Islet of Langerhans (tissue), 1 donor: ENCODE results near the gene FSCN2.

Experiments
- FAIRE-seq: peaks from one replicate; lab custom pipeline; 2011; peaks lifted over from hg19 to GRCh38; lab: Jason Lieb, UNC

The FSCN2 gene

GRCh38 chr17:81540676-81541027 lies 12.5 kb downstream of the FSCN2 start:
- no peak for FAIRE-seq

DNA sequence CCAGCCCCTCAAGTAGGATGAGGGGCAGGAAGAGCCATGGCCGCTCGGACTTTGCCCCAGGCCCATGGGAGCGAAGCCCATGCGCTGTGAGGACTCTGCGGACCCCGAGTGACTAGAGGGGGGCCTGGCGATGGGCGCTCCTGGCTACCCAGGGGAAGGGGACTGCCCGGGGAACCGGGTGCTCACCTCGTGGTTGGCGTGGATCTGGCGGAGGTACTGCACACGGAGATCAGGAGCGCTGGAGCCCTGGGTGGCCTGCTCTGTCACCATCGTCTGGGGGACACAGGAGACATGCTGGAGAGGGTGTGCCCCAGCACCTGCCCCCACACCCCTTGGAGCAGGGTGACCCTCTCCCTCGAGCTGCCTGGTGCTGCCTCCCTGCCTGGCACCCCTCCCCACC lies 12.9 kb downstream of the FSCN2 start:
- FAIRE-seq: no peak

DNA sequence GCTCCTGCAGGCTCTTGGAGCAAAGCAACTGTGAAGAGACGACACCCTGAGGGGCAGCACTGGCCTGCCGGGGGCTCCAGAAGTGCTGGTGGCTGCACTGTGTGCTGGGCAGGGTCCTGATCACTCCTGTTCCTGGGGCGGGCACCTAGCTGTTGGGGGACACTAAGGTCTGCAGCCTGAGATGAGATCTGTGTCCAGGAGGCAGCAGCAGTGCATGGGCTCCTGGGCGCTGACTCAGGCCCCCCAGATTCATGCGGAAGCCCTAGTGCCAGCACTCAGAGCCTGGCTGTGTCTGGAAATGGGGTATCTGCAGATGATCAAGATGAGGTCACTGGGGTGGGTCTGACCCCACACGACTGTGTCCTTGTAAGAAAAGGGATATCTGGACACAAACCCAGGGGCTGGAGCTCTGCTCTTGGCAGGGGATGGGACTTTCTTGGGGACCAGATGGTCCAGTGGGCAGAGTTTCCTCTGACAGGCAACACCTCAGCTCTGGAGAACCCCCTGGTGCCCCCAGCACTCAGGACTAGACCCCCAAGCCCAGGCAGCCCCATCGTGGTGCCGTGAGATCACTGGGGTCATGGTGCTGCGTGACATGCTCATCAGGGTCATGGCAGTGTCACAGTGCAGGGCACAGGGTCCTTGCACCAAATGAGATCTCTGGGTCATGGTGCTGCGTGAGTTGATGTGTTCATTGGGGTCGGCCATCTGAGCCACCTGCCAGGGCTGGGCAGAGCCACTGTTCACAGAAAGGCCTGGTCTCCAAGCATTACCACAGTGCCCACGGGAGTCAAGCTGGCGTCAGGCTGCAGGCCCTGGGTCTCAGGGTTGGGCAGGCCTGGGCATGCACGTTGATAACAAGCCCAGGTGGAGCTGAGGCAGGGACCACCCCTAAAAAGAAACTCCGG lies 14.5 kb downstream of the FSCN2 start:
- FAIRE-seq: no peak

DNA sequence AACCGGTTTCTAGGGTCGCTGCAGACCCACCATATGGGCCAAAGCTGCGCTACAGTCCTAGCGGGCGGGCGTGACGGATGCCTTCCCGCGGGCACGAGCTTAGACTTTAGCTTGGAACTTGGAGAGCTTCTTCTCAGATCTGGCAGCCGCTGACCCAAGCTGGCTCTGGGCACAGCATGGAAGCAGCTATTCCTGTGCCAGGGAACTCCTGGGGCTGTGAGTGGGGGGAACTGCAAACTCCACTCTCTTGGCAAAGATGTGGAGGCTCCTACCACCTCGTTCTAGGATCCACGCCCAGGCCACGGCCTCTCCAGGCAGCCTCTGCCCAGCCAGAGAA lies 15.1 kb downstream of the FSCN2 start:
- FAIRE-seq: no peak

DNA sequence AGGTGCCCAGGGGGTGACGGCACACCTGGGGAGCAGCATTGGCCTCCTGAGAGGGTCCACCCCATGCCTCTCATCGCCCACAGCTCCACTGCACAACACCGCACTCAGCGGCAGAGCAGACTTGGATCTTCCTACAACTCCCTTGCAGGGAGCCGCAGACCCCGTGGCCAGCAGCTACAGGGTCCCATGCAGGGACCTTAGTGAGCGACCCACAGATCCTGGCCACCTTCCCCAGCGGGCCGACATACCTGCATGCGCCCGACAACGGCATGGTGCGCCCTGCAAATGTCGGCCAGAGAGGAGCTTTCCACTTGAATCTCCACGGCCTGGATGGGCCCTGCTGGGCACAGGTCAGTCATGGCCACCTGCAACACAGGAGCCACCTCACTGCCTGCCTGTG lies 15.6 kb downstream of the FSCN2 start:
- FAIRE-seq: no peak

GRCh38 chr17:81544281-81544974 lies 16.3 kb downstream of the FSCN2 start:
- FAIRE-seq: no peak

DNA sequence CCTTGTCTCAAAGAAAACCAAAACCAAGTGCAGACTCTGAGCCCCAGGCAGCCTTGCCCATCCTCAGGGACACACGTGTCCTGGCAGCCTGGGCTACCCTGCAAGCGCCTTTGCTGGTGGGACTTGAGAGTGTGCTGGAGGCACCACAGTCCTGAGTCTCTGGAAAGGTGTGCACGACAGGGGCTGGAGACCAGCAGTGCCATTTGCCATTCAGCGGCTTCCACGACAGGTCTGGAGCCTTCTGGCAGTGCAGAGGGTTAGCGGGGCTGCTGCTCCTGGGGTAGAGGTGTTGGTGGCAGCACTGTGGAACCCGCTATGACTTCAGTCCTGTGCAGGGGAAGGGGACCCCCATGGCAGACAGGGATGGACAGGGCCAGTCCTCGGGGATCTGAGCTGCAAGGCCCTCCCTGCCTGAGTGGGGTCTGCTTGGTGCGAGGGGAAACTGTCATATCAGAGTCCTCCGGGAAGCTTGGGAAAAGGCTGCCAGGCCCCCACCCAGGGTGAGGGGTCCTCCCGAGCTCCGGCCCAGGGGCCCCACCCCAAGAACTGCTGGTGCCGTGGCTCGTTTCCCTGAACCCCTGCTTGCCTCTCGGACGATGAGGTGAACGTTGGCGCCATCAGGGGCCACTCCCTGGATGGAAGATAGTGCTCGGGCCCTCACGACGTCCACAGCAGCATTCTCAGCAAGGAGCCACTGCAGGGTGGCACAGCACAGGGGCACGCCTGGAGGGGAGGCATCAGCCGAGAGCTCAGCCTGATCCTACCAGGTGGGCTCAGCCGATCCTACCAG lies 17.2 kb downstream of the FSCN2 start:
- no peak for FAIRE-seq

- no peak for FAIRE-seq
Observed at GRCh38 chr17:81546906-81547613, 18.9 kb downstream of the FSCN2 start.

DNA sequence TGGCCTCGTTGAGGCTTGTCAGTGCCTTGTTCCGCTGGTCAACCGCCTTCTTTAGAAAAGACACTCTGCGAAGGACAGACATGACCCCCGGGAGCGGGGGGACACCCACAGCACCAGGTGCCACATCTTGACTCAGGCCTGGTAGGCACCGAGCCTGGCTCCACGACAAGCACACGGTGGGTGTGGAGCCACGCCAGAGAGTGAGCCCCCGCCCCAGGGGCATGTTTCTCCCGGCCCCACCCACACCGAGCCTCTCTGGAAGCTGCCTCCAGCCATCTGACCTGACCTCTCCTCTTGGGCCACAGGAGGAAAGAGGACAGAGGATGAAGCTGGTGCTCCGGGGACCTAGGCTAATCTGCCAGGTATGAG lies 19.4 kb downstream of the FSCN2 start:
- FAIRE-seq: no peak

DNA sequence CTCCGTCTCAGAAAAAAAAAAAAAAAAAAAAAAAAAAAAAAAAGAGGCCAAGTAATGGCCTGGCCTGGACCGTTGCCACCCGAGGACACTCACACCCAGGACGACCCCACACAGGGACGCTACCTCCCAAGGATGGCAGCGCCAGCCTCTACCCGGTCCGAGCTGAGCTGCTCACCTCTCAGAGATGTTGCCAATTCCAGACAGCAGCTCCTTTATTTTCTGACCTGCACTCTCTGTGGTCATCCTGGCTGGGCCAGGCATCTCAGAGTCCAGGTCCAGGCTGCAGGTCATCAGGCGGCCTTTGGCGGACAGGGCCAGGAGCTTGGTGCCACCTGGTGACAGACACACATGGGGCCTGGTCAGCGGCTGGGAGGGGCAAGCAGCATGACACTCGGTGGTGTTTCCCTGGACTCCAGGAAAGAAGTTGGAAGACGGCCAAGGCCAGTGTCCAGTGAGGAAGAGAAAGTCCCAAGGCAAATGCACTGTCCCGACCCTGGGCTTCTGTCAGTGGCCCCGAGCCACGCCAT lies 20.9 kb downstream of the FSCN2 start:
- FAIRE-seq: no peak

DNA sequence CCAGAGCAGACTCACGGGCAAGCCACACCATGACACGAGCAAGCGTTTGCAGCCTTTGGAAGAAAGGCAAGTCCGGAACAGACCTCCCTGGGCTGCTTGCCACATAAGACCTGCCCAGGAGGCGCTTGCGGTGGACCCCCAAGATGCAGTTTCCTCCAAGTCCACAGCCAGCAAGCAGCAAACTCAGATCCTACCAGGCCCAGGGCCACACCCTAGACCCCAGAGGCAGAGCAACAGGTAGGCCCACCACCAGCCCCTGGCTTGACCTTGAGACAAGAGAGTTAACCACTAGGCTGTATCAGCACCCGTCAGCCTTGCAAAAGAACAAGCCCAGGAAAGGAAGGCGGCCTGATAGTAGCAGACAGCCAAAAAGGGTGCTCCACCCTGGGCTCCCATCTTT lies 21.6 kb downstream of the FSCN2 start:
- no peak for FAIRE-seq

GRCh38 chr17:81550285-81550684 lies 22.1 kb downstream of the FSCN2 start:
- FAIRE-seq: no peak

DNA sequence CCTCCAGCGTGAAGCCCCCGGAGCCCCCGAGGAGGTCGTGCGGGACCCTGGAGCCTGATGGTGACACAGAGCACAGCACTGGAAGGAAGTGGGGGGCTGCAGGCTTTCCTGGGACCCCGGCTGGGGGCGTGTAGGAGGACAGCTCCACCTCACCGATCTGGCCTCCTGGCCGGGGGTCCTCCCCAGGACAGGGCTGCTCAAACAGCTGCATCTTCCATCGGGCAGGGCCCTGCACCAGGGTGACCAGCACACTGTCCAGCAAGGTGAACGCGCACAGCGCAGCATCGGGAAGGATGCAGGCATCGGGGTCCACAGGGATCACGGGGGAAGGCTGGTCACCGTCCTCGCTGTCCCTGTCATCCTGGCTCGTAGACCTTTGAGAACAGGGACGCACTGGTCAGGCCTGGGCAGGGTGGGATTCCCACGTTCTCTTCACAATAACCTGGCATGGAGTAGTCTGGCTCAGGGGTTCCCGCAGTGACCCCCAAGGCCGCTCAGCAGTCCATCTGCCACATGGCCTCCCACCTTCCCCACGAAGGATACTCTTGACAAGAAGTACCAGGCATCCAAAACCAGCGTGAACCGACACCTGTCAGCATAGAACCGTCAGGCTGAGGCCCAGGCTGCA lies 22.8 kb downstream of the FSCN2 start:
- no peak for FAIRE-seq

GRCh38 chr17:81551458-81552243 lies 23.5 kb downstream of the FSCN2 start:
- no peak for FAIRE-seq

DNA sequence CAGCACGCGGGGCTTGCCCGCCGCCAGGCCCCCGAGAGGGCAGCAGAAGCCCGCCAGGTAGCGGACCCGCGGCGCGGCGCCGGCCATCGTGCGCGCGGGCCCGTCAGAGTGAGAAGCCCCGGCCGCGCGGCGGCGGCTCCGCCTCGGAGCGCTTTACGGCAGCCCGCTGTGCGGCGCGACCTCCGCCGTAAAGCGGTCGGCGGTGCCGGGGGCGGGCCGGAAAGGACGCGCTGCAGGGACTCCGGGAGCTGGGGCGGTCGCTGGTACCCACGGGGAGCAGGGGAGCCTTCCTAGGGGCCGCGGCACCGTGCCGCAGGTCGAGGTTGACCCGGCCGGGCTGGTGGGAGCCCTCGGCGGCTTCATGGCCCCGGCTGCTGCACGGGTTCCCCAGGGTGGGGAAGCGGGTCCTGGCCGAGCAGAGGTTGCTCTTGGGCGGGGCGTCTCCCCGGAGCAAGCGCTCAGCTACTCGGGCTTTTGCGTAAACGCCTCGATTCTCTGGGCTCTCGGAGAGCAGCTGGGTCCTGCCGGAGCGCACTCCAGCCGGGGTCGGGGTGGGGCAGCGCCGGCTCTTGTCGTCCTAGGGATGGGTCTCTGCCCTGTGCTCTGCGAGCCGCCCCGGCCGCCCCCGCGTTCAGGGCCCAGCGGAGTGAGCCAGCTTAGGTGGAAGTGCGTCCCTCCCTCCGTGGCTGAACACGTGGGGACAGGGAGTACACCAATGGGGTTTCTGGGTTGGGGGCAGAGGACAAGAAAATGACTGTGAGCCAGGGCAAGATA lies 24.3 kb downstream of the FSCN2 start, which contains the start of gene FAAP100:
Gene FAAP100, minus strand, starts transcription at position 110 of the 774 bp plus-strand sequence. Its CDS starts 23 bp downstream, at position 87.
- FAIRE-seq: no peak

- FAIRE-seq: no peak
Observed at GRCh38 chr17:81553018-81553615, 24.9 kb downstream of the FSCN2 start.

GRCh38 chr17:81553616-81554181 lies 25.5 kb downstream of the FSCN2 start:
- no peak for FAIRE-seq

DNA sequence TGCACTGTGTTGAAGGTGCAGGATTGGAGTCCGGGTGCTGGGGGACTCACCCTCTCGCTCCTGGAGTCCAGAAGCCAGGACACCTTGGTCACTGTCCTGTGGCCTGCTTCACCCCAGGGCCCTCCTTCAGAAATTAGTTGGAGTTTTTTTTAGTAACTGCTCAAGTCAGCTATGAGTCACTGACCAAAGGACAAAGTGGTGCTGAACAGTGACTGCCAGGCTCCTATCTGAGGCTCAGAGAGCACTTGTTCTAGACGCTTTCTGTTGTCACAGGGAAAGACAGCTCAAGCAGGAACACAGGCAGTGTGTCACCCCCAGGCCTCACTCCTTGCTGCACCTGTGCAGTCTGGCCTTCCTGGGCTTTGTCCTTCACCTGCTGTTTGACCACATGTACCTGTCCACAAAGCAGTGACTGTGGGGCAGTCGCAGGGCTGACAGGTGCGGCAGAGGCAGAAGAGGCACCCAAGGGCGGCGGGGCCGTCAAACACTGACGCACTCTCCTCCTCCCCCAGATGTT lies 28.1 kb downstream of the FSCN2 start:
- no peak for FAIRE-seq

- no peak for FAIRE-seq
Observed at GRCh38 chr17:81556863-81557262, 28.7 kb downstream of the FSCN2 start.
